Caco-2 (cell line): ENCODE results near the gene C1QTNF5. TPM values are rescaled to one million over a fixed set of nuclear protein-coding genes. Genes with fewer than 3 reads are reported as not detected.

Experiments
- BruUV-seq: library from RNA; stranded (reverse); fragments of 400-500 nt; replicated peaks from 2 replicates; lab custom pipeline; 2021; lab: Mats Ljungman, UMichigan
- CTCF ChIA-PET: fragments of 300-600 bp; sonication (Branson Sonifier 250); formaldehyde crosslinking; loops from one replicate; lab custom pipeline; 2022; ENCODE audit warnings: antibody characterized with exemption; lab: Charles Lee
- POLR2A ChIA-PET: fragments of 300-600 bp; sonication (Branson Sonifier 250); formaldehyde crosslinking; loops from one replicate; lab custom pipeline; 2022; ENCODE audit warnings: antibody characterized with exemption; lab: Charles Lee
- DNase-seq, 2 experiments: peaks; one replicate each; pipeline versions ENCODE4 v3.0.0 to v3.0.0-alpha.2; 2020 to 2022
- H3K27me3 ChIP-seq: replicated peaks from 2 replicates; pipeline ENCODE4 v1.6.0; 2011; ENCODE audit warnings: low read length; ENCODE audit not compliant: control insufficient read depth, insufficient read depth
- H3K36me3 ChIP-seq: 2 replicates; pipeline ENCODE4 v1.5.1; 2011; ENCODE audit warnings: low read length; ENCODE audit not compliant: control insufficient read depth, insufficient read depth
- H3K4me1 ChIP-seq: fragments of 250-450 bp; sonication (Bioruptor Pico); 2 replicates; pipeline ENCODE4 v1.5.1; 2020; ENCODE audit warnings: mild to moderate bottlenecking
- H3K4me3 ChIP-seq: 2 replicates; pipeline ENCODE4 v1.5.1; 2011; ENCODE audit warnings: low read depth, mild to moderate bottlenecking, control low read depth, low read length
- H3K9me3 ChIP-seq: fragments of 250-450 bp; sonication (Bioruptor Pico); 2 replicates; pipeline ENCODE4 v1.5.1; 2020; ENCODE audit warnings: mild to moderate bottlenecking, moderate library complexity
- H3K27ac Mint-ChIP-seq: one replicate; pipeline ENCODE4 v1.8.0; 2022; ENCODE audit warnings: mixed read lengths; ENCODE audit not compliant: unreplicated experiment
- H3K27me3 Mint-ChIP-seq: one replicate; pipeline ENCODE4 v1.8.0; 2022; ENCODE audit warnings: mixed read lengths; ENCODE audit not compliant: insufficient read depth, unreplicated experiment
- H3K36me3 Mint-ChIP-seq: one replicate; pipeline ENCODE4 v1.8.0; 2022; ENCODE audit warnings: mild to moderate bottlenecking, mixed read lengths; ENCODE audit not compliant: insufficient read depth, unreplicated experiment
- H3K4me1 Mint-ChIP-seq: one replicate; pipeline ENCODE4 v1.8.0; 2022; ENCODE audit warnings: low read depth, mixed read lengths; ENCODE audit not compliant: unreplicated experiment
- H3K4me3 Mint-ChIP-seq: one replicate; pipeline ENCODE4 v1.8.0; 2022; ENCODE audit warnings: mild to moderate bottlenecking, moderate library complexity, mixed read lengths; ENCODE audit not compliant: unreplicated experiment
- H3K9me3 Mint-ChIP-seq: one replicate; pipeline ENCODE4 v1.8.0; 2022; ENCODE audit warnings: mixed read lengths; ENCODE audit not compliant: unreplicated experiment
- CTCF ChIP-seq, 2 experiments: fragments of 200-600 bp in 1 of 2; IDR thresholded peaks; 1 replicate in 1 of 2; 2 replicates in 1 of 2; pipeline versions ENCODE4 v1.5.1 to v1.8.0; 2011 to 2022; ENCODE audit warnings: antibody characterized with exemption in 1 of 2, control low read depth in 1 of 2, inconsistent platforms in 1 of 2, low read depth in 1 of 2, low read length in 1 of 2, mild to moderate bottlenecking in 1 of 2, moderate library complexity in 1 of 2; ENCODE audit not compliant: insufficient read depth in 1 of 2, severe bottlenecking in 1 of 2, unreplicated experiment in 1 of 2
- intact Hi-C: fragments of 100-400 bp; cut with micrococcal nuclease; formaldehyde crosslinking; loops from one replicate; pipeline ENCODE4 v1.10.0; 2022; ENCODE audit not compliant: unreplicated experiment
- total RNA-seq: library from RNA; stranded (reverse); gene quantifications from 2 replicates; pipeline ENCODE4 v1.2.3, GENCODE V29; 2022

C1QTNF5 gene
- total RNA-seq, 1 experiment from 2014 or later = 1.2 TPM

GRCh38 chr11:119344291-119345010 lies 3.8 kb upstream of the C1QTNF5 start:
- Histone ChIP-seq H3K4me1 (peaks cover 8% of the 10 kb centered on the region), H3K36me3 (no peaks in the 10 kb centered on the region), H3K9me3 (no peaks in the 10 kb centered on the region), H3K4me3 (no peak overlapping the region), H3K27me3 (no peaks in the 10 kb centered on the region)
- H3K27ac Mint-ChIP-seq = no peak overlapping the region
- POLR2A ChIA-PET = interaction anchor here (0.6 kb wide), 1 partner anchor 26 kb away, joined by 3 read pairs; no protein-coding TSS in a partner anchor
- no peak for TF ChIP-seq CTCF (IDR thresholded peaks at IDR 0.05; ENCODE audit: insufficient read depth in 1 of 2, low read depth in 1 of 2, low read length in 1 of 2, severe bottlenecking in 1 of 2, unreplicated experiment in 1 of 2)
- H3K27me3 Mint-ChIP-seq = peaks cover 3% of the 10 kb centered on the region
- no peak overlapping the region for H3K4me3 Mint-ChIP-seq
- CTCF ChIA-PET = interaction anchor here (1.2 to 7.8 kb wide), 2 partner anchors 26 to 28 kb away, joined by 3 to 220 read pairs; no protein-coding TSS in a partner anchor
- no TSS peak for BruUV-seq
- intact Hi-C loops = no loop called here
- no peaks in the 10 kb centered on the region for H3K4me1 Mint-ChIP-seq
- H3K36me3 Mint-ChIP-seq = no peaks in the 10 kb centered on the region
- DNase-seq = no peak
- no peaks in the 10 kb centered on the region for H3K9me3 Mint-ChIP-seq

GRCh38 chr11:119343726-119344125 lies 3.0 kb upstream of the C1QTNF5 start:
- Mint-ChIP-seq H3K4me1 (peaks cover 6% of the 10 kb centered on the region), H3K27ac (no peak overlapping the region), H3K27me3 (peaks cover 3% of the 10 kb centered on the region), H3K9me3 (no peaks in the 10 kb centered on the region), H3K36me3 (no peaks in the 10 kb centered on the region), H3K4me3 (no peak overlapping the region)
- H3K4me1 ChIP-seq = peaks cover 13% of the 10 kb centered on the region
- no peaks in the 10 kb centered on the region for H3K36me3 ChIP-seq
- ChIA-PET CTCF (interaction anchor here (0.8 to 7.8 kb wide), 2 partner anchors 19 to 29 kb away, joined by 3 to 220 read pairs; no protein-coding TSS in a partner anchor), POLR2A (no interaction called here)
- H3K9me3 ChIP-seq = no peaks in the 10 kb centered on the region
- no peak for TF ChIP-seq CTCF (IDR thresholded peaks at IDR 0.05; ENCODE audit: insufficient read depth in 1 of 2, low read depth in 1 of 2, low read length in 1 of 2, severe bottlenecking in 1 of 2, unreplicated experiment in 1 of 2)
- BruUV-seq = no TSS peak
- no peaks in the 10 kb centered on the region; the same call in 1 of the 2 replicates for H3K27me3 ChIP-seq
- no peak overlapping the region for H3K4me3 ChIP-seq
- no peak for DNase-seq
- intact Hi-C loops = no loop called here

GRCh38 chr11:119342362-119343130 lies 1.9 kb upstream of the C1QTNF5 start:
- H3K36me3 ChIP-seq = no peaks in the 10 kb centered on the region
- no peak overlapping the region for H3K4me3 Mint-ChIP-seq
- peaks cover 25% of the 10 kb centered on the region for H3K4me1 ChIP-seq
- no peak for TF ChIP-seq CTCF (IDR thresholded peaks at IDR 0.05; ENCODE audit: insufficient read depth in 1 of 2, low read depth in 1 of 2, low read length in 1 of 2, severe bottlenecking in 1 of 2, unreplicated experiment in 1 of 2)
- no peaks in the 10 kb centered on the region for H3K9me3 Mint-ChIP-seq
- no peak overlapping the region for H3K27ac Mint-ChIP-seq
- H3K4me1 Mint-ChIP-seq = peaks cover 18% of the 10 kb centered on the region
- H3K27me3 ChIP-seq = no peaks in the 10 kb centered on the region; the same call in 1 of the 2 replicates
- DNase-seq = no peak
- peaks cover 3% of the 10 kb centered on the region for H3K27me3 Mint-ChIP-seq
- intact Hi-C loops = no loop called here
- peaks cover 5% of the 10 kb centered on the region for H3K36me3 Mint-ChIP-seq
- BruUV-seq = no TSS peak
- ChIA-PET CTCF (interaction anchor here (0.6 to 7.8 kb wide), 2 partner anchors 21 to 30 kb away, joined by 3 to 220 read pairs; no protein-coding TSS in a partner anchor), POLR2A (interaction anchor here (1.7 kb wide), 1 partner anchor 26 kb away, joined by 6 read pairs; no protein-coding TSS in a partner anchor)
- no peaks in the 10 kb centered on the region for H3K9me3 ChIP-seq
- no peak overlapping the region for H3K4me3 ChIP-seq
